ENCODE measurements around the gene FOXO3.

The FOXO3 gene

DNA sequence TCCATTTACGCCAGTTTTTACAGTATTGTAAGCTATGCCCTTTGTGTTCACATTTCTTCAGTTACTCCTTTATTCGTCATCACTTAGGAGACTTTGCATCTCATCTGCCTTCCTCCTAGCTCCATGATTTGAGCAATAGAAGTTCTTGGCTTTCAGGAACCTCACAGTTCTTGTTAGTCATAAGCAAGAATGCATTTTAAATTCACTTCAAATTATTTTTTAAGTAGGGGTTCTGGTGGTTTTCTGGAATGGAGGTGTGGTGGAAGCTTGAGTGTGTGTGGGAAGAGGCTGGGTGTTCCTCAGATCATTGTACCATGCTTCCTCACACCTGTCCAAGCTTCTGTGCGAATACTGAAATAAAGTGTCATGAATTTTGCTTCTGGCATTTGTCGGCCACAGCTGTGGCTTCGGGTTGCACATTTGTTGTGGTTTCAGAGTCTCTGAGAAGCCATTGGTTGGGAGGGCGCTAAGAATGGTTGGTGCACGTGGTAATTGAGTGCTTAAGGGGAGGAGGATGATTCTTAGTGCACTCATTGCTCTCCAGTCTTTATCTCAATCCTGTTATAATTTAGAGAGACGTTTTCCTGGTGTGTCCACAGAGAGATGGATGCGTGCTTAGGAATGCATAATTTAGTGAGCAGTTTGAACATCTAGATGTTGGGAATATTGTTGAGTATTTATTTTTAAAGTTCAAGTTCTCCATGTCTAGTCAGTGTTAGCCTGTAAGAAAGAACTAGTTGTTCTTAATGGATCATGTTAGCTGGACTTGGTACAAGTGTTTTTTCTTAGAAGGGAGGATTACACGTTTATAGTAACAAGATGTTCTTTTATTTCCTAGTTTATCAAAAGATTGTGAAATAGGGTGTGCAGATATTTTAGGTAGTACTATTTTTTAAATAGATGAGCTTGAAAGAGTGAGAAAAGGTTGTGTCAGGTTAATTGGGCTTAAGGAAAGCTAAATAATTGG lies 31.9 kb downstream of the FOXO3 start:
- peak overlapping the region; percentile 4; the same call in 1 of the 2 replicates for H3K27ac ChIP-seq
- no peak for DNase-seq (ENCODE audit: low read depth, low spot score)
- H3K9me3 ChIP-seq (ENCODE audit: low read depth, low read length), result no peaks in the 10 kb centered on the region
- no peak overlapping the region for H3K9ac ChIP-seq (ENCODE audit: insufficient read length)
- no peak overlapping the region for H3K4me3 ChIP-seq
- TF ChIP-seq FOXP2 (optimal IDR thresholded peaks at IDR 0.05; ENCODE audit: control extremely low read depth, extremely low read length, insufficient read depth), result no peak
- no peak for TF ChIP-seq POLR2AphosphoS5 (IDR thresholded peaks at IDR 0.05; ENCODE audit: borderline replicate concordance, low read depth, low read length)
- no peak for TF ChIP-seq EZH2 (IDR thresholded peaks at IDR 0.05)
- no peaks in the 10 kb centered on the region for H3K36me3 ChIP-seq (ENCODE audit: insufficient read depth, low read length)

GRCh38 chr6:108594151-108594550 lies 33.4 kb downstream of the FOXO3 start:
- TF ChIP-seq FOXP2 (optimal IDR thresholded peaks at IDR 0.05; ENCODE audit: control extremely low read depth, extremely low read length, insufficient read depth) (no peak), POLR2AphosphoS5 (IDR thresholded peaks at IDR 0.05; ENCODE audit: borderline replicate concordance, low read depth, low read length) (no peak), EZH2 (IDR thresholded peaks at IDR 0.05) (no peak)
- H3K9ac ChIP-seq (ENCODE audit: insufficient read length), result no peak overlapping the region

DNA sequence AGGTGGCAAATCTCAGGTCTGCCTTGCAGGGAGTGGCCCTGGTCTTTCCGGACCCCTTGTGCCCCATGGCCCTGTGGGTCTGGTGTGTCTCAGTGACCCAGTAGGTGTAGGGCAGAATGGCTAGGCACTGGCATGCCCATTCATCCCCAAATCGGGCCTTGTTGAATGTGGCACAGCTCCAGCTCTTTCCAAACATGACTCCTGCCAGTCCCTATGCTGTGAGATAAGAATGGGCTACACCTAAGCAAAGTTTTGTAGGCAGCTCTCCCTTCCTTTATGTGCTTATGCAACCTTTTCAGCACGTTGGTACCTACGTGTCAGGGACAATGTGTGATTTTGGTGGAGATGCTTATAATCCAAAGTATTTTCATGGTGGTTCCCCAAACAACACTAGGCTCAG lies 33.9 kb downstream of the FOXO3 start:
- Histone ChIP-seq H3K27ac (no peak overlapping the region), H3K9ac (ENCODE audit: insufficient read length) (no peak overlapping the region), H3K9me3 (ENCODE audit: low read depth, low read length) (no peaks in the 10 kb centered on the region), H3K4me3 (no peak overlapping the region), H3K36me3 (ENCODE audit: insufficient read depth, low read length) (no peaks in the 10 kb centered on the region)
- TF ChIP-seq POLR2AphosphoS5 (IDR thresholded peaks at IDR 0.05; ENCODE audit: borderline replicate concordance, low read depth, low read length) (no peak), FOXP2 (optimal IDR thresholded peaks at IDR 0.05; ENCODE audit: control extremely low read depth, extremely low read length, insufficient read depth) (no peak), EZH2 (IDR thresholded peaks at IDR 0.05) (no peak)
- no peak for DNase-seq (ENCODE audit: low read depth, low spot score)

More at GRCh38 chr6:108594151-108594550, 33.4 kb downstream of the FOXO3 start:
- no peaks in the 10 kb centered on the region for H3K9me3 ChIP-seq (ENCODE audit: low read depth, low read length)
- no peaks in the 10 kb centered on the region for H3K36me3 ChIP-seq (ENCODE audit: insufficient read depth, low read length)
- H3K27ac ChIP-seq, result no peak overlapping the region; the same call in 1 of the 2 replicates
- no peak for DNase-seq (ENCODE audit: low read depth, low spot score)
- H3K4me3 ChIP-seq, result no peak overlapping the region

DNA sequence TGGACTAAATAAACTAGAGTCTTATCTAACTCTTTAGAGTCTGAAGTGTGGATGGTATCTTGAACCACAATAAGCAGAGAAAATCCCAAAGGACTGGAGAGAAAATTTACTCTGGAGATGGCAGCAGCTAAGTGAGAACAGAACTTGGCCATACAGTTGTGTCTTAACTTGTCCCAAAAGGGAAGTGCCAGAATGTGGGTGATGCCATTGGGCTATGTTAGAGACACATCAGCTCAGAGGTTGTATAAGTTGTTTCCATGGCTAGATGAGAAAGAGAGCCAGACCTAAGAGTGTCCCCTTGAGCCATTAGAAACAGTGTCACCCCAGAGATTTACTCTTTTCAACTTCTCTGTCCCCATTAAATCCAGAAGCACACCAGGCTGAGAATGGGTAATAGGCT lies 36.2 kb downstream of the FOXO3 start:
- Histone ChIP-seq H3K27ac (peak overlapping the region; percentile 91), H3K4me3 (peak overlapping the region; percentile 67; the same call in 1 of the 2 replicates), H3K9me3 (ENCODE audit: low read depth, low read length) (no peaks in the 10 kb centered on the region), H3K36me3 (ENCODE audit: insufficient read depth, low read length) (no peaks in the 10 kb centered on the region), H3K9ac (ENCODE audit: insufficient read length) (no peak overlapping the region)
- no peak for DNase-seq (ENCODE audit: low read depth, low spot score)
- no peak for TF ChIP-seq FOXP2 (optimal IDR thresholded peaks at IDR 0.05; ENCODE audit: control extremely low read depth, extremely low read length, insufficient read depth)
- TF ChIP-seq POLR2AphosphoS5 (IDR thresholded peaks at IDR 0.05; ENCODE audit: borderline replicate concordance, low read depth, low read length), result no peak
- no peak for TF ChIP-seq EZH2 (IDR thresholded peaks at IDR 0.05)

DNA sequence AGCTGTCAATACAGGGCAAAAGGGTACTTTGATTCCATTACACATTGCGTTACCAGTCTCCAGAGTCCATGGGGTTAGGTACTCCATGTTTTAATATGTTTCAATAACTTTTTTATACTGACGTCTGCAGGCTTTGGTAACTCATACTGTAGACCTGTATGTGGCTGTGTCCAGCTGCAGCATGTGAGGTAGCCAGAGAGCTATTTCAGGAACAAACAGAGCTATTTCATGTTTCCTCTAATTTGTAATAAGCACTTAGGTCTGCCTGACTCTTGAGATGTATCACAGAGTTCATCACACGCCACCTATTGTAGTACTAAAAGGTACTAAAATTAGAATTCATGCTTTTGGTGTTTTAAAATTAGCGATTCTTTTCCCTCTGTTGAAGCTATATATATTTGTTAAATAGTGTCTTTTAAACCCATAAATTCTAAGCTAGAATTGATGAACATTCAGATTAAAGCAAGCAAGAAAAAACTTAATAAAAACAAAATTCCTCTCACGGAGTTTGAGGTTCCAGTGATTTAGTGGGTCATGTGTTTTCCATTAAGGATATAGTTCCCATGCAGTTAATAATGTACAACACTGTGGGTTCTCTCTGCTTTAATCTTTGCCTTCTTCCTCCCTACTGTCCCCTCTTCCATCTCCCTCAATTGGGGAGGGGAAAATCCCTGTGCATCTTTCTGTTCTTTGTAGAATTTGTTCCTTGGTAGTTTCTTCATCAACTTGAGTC lies 37.0 kb downstream of the FOXO3 start:
- no peak for DNase-seq (ENCODE audit: low read depth, low spot score)
- Histone ChIP-seq H3K9ac (ENCODE audit: insufficient read length) (no peak overlapping the region), H3K36me3 (ENCODE audit: insufficient read depth, low read length) (no peaks in the 10 kb centered on the region)

DNA sequence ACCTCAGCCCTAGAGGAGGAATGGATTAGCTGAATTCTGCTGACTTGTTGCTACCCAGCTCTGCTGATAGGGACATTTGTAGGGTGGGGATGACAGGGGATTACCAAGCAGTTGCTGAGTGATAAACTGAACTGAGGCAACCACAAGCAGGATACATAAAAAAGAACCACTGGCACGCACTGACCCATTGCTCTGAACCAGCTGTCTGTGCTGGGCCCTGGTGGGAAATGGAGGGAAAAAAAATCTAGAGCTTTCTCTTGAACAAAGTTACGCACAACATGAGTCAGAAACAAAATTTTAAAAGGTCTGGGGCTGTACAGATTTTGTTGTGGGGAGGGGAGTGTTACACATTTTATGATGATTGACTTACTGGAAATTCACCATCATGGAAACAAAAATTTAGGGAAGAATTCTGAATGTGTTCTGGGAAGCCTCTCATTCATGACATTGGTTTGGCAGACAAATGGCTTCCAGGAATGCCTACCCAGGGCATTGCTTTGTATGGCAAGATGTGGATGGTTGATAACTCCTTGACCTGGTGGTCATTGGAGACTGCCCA lies 37.7 kb downstream of the FOXO3 start:
- no peak for DNase-seq (ENCODE audit: low read depth, low spot score)

More for the DNA sequence above, 37.0 kb downstream of the FOXO3 start:
- no peaks in the 10 kb centered on the region for H3K9me3 ChIP-seq (ENCODE audit: low read depth, low read length)
- TF ChIP-seq FOXP2 (optimal IDR thresholded peaks at IDR 0.05; ENCODE audit: control extremely low read depth, extremely low read length, insufficient read depth) (no peak), POLR2AphosphoS5 (IDR thresholded peaks at IDR 0.05; ENCODE audit: borderline replicate concordance, low read depth, low read length) (no peak), EZH2 (IDR thresholded peaks at IDR 0.05) (no peak)
- H3K4me3 ChIP-seq, result peak overlapping the region; percentile 67
- H3K27ac ChIP-seq, result peak overlapping the region; percentile 91

DNA sequence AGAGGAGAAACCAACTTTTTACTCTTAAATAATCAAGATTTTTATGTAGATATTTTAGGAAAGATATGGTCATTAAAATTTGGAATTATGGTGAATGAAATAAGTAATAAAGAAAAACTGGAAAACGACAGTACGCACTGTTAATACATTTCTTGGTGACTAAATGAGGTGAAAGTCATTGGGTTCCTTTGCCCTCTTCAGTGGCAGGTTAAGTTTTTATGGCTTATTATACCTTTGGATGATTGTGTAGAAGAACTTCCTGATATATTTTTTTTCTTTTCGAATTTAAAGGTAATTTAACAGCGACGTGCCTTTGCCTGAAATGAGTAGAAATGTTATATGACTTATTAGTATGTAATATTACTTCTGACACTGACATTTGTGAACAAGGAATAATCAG lies 43.4 kb downstream of the FOXO3 start:
- H3K4me3 ChIP-seq, result no peak overlapping the region
- H3K27ac ChIP-seq, result no peak overlapping the region
- no peak for DNase-seq (ENCODE audit: low read depth, low spot score)
- TF ChIP-seq POLR2AphosphoS5 (IDR thresholded peaks at IDR 0.05; ENCODE audit: borderline replicate concordance, low read depth, low read length), result no peak
- TF ChIP-seq EZH2 (IDR thresholded peaks at IDR 0.05), result no peak
- no peak for TF ChIP-seq FOXP2 (optimal IDR thresholded peaks at IDR 0.05; ENCODE audit: control extremely low read depth, extremely low read length, insufficient read depth)
- H3K9ac ChIP-seq (ENCODE audit: insufficient read length), result no peak overlapping the region
- H3K9me3 ChIP-seq (ENCODE audit: low read depth, low read length), result no peaks in the 10 kb centered on the region
- no peaks in the 10 kb centered on the region for H3K36me3 ChIP-seq (ENCODE audit: insufficient read depth, low read length)

More for the DNA sequence above, 37.7 kb downstream of the FOXO3 start:
- Histone ChIP-seq H3K9me3 (ENCODE audit: low read depth, low read length) (no peaks in the 10 kb centered on the region), H3K27ac (peak overlapping the region; percentile 91), H3K36me3 (ENCODE audit: insufficient read depth, low read length) (no peaks in the 10 kb centered on the region), H3K9ac (ENCODE audit: insufficient read length) (no peak overlapping the region), H3K4me3 (peak overlapping the region; percentile 67)
- peak; percentile 16; the same call in 1 of the 2 replicates for TF ChIP-seq POLR2AphosphoS5 (IDR thresholded peaks at IDR 0.05; ENCODE audit: borderline replicate concordance, low read depth, low read length)
- no peak for TF ChIP-seq EZH2 (IDR thresholded peaks at IDR 0.05)

GRCh38 chr6:108606250-108606690 lies 45.6 kb downstream of the FOXO3 start:
- H3K4me3 ChIP-seq, result no peak overlapping the region
- no peaks in the 10 kb centered on the region for H3K36me3 ChIP-seq (ENCODE audit: insufficient read depth, low read length)
- H3K27ac ChIP-seq, result peak overlapping the region; percentile 47; the same call in 1 of the 2 replicates
- H3K9ac ChIP-seq (ENCODE audit: insufficient read length), result no peak overlapping the region
- no peak for DNase-seq (ENCODE audit: low read depth, low spot score)
- no peak for TF ChIP-seq FOXP2 (optimal IDR thresholded peaks at IDR 0.05; ENCODE audit: control extremely low read depth, extremely low read length, insufficient read depth)
- no peak for TF ChIP-seq EZH2 (IDR thresholded peaks at IDR 0.05)
- no peak for TF ChIP-seq POLR2AphosphoS5 (IDR thresholded peaks at IDR 0.05; ENCODE audit: borderline replicate concordance, low read depth, low read length)
- no peaks in the 10 kb centered on the region for H3K9me3 ChIP-seq (ENCODE audit: low read depth, low read length)
